Mucosa of stomach (tissue), 1 donor: ENCODE results near the gene ACVR1.

ENCODE experiments used
- H3K27me3 ChIP-seq: one replicate; pipeline ENCODE4 v1.7.0; 2013; ENCODE audit warnings: mild to moderate bottlenecking, low read length; ENCODE audit not compliant: control insufficient read depth, insufficient read depth
- H3K36me3 ChIP-seq: one replicate; pipeline ENCODE4 v1.7.0; 2013; ENCODE audit warnings: low read length; ENCODE audit not compliant: control insufficient read depth, insufficient read depth
- H3K4me1 ChIP-seq: one replicate; pipeline ENCODE4 v1.7.0; 2013; ENCODE audit warnings: mild to moderate bottlenecking, low read length; ENCODE audit not compliant: control insufficient read depth, insufficient read depth
- H3K4me3 ChIP-seq: one replicate; pipeline ENCODE4 v1.7.0; 2013; ENCODE audit warnings: low read length
- H3K9ac ChIP-seq: one replicate; pipeline ENCODE4 v1.7.0; 2013; ENCODE audit warnings: mild to moderate bottlenecking, low read length, moderate library complexity
- H3K9me3 ChIP-seq: one replicate; pipeline ENCODE4 v1.7.0; 2013; ENCODE audit warnings: mild to moderate bottlenecking, low read length, moderate library complexity; ENCODE audit not compliant: control insufficient read depth
- donor health status: Pancreatic carcinoma.

The ACVR1 gene

GRCh38 chr2:157843935-157844334 lies 32.2 kb downstream of the ACVR1 start:
- Histone ChIP-seq H3K4me3 (no peak overlapping the region), H3K9me3 (no peaks in the 10 kb centered on the region), H3K4me1 (peaks cover 28% of the 10 kb centered on the region), H3K36me3 (peaks cover 7% of the 10 kb centered on the region), H3K27me3 (no peaks in the 10 kb centered on the region), H3K9ac (no peak overlapping the region)

GRCh38 chr2:157843081-157843480 lies 33.0 kb downstream of the ACVR1 start:
- Histone ChIP-seq H3K9ac (no peak overlapping the region), H3K9me3 (no peaks in the 10 kb centered on the region), H3K4me1 (peaks cover 32% of the 10 kb centered on the region), H3K4me3 (no peak overlapping the region), H3K27me3 (no peaks in the 10 kb centered on the region), H3K36me3 (peaks cover 7% of the 10 kb centered on the region)

- no peaks in the 10 kb centered on the region for H3K27me3 ChIP-seq
- H3K36me3 ChIP-seq, result peaks cover 7% of the 10 kb centered on the region
- H3K4me1 ChIP-seq, result peaks cover 38% of the 10 kb centered on the region
- H3K9me3 ChIP-seq, result no peaks in the 10 kb centered on the region
- no peak overlapping the region for H3K9ac ChIP-seq
- H3K4me3 ChIP-seq, result no peak overlapping the region
These were observed 33.8 kb downstream of the ACVR1 start for GRCh38 chr2:157842106-157842879.

GRCh38 chr2:157841485-157841884 lies 34.6 kb downstream of the ACVR1 start:
- Histone ChIP-seq H3K36me3 (peaks cover 7% of the 10 kb centered on the region), H3K9me3 (no peaks in the 10 kb centered on the region), H3K4me3 (no peak overlapping the region), H3K9ac (no peak overlapping the region), H3K4me1 (peaks cover 45% of the 10 kb centered on the region), H3K27me3 (no peaks in the 10 kb centered on the region)

GRCh38 chr2:157840568-157841156 lies 35.5 kb downstream of the ACVR1 start:
- H3K9ac ChIP-seq, result no peak overlapping the region
- H3K4me1 ChIP-seq, result peaks cover 51% of the 10 kb centered on the region
- no peaks in the 10 kb centered on the region for H3K27me3 ChIP-seq
- peaks cover 7% of the 10 kb centered on the region for H3K36me3 ChIP-seq
- H3K9me3 ChIP-seq, result no peaks in the 10 kb centered on the region
- no peak overlapping the region for H3K4me3 ChIP-seq

GRCh38 chr2:157839822-157840221 lies 36.3 kb downstream of the ACVR1 start:
- Histone ChIP-seq H3K4me3 (no peak overlapping the region), H3K4me1 (peaks cover 51% of the 10 kb centered on the region)

GRCh38 chr2:157839162-157839801 lies 36.8 kb downstream of the ACVR1 start:
- no peaks in the 10 kb centered on the region for H3K36me3 ChIP-seq
- peaks cover 51% of the 10 kb centered on the region for H3K4me1 ChIP-seq
- H3K4me3 ChIP-seq, result no peak overlapping the region
- no peaks in the 10 kb centered on the region for H3K9me3 ChIP-seq
- no peaks in the 10 kb centered on the region for H3K27me3 ChIP-seq
- no peak overlapping the region for H3K9ac ChIP-seq

More at GRCh38 chr2:157839822-157840221, 36.3 kb downstream of the ACVR1 start:
- Histone ChIP-seq H3K9me3 (no peaks in the 10 kb centered on the region), H3K9ac (no peak overlapping the region), H3K27me3 (no peaks in the 10 kb centered on the region), H3K36me3 (no peaks in the 10 kb centered on the region)

- Histone ChIP-seq H3K4me3 (no peak overlapping the region), H3K9ac (peak overlapping the region; percentile 35)
These were observed 37.5 kb downstream of the ACVR1 start for GRCh38 chr2:157838442-157839161.

GRCh38 chr2:157837851-157838441 lies 38.2 kb downstream of the ACVR1 start:
- H3K4me1 ChIP-seq, result peaks cover 44% of the 10 kb centered on the region
- peak overlapping the region; percentile 24 for H3K4me3 ChIP-seq
- peak overlapping the region; percentile 35 for H3K9ac ChIP-seq

More at GRCh38 chr2:157838442-157839161, 37.5 kb downstream of the ACVR1 start:
- peaks cover 51% of the 10 kb centered on the region for H3K4me1 ChIP-seq
- H3K27me3 ChIP-seq, result no peaks in the 10 kb centered on the region
- no peaks in the 10 kb centered on the region for H3K9me3 ChIP-seq
- no peaks in the 10 kb centered on the region for H3K36me3 ChIP-seq

GRCh38 chr2:157836531-157836930 lies 39.6 kb downstream of the ACVR1 start:
- peaks cover 48% of the 10 kb centered on the region for H3K4me1 ChIP-seq
- H3K36me3 ChIP-seq, result no peaks in the 10 kb centered on the region
- H3K4me3 ChIP-seq, result no peak overlapping the region
- H3K27me3 ChIP-seq, result no peaks in the 10 kb centered on the region
- H3K9me3 ChIP-seq, result no peaks in the 10 kb centered on the region
- H3K9ac ChIP-seq, result no peak overlapping the region

More at GRCh38 chr2:157837851-157838441, 38.2 kb downstream of the ACVR1 start:
- H3K36me3 ChIP-seq, result no peaks in the 10 kb centered on the region
- H3K9me3 ChIP-seq, result no peaks in the 10 kb centered on the region
- no peaks in the 10 kb centered on the region for H3K27me3 ChIP-seq

- Histone ChIP-seq H3K9me3 (no peaks in the 10 kb centered on the region), H3K4me1 (peaks cover 50% of the 10 kb centered on the region), H3K27me3 (no peaks in the 10 kb centered on the region), H3K9ac (no peak overlapping the region), H3K4me3 (no peak overlapping the region), H3K36me3 (no peaks in the 10 kb centered on the region)
These were observed 40.7 kb downstream of the ACVR1 start for GRCh38 chr2:157835425-157835824.
